Measurements from ENCODE around the gene KCNF1.

The KCNF1 gene, protein sequence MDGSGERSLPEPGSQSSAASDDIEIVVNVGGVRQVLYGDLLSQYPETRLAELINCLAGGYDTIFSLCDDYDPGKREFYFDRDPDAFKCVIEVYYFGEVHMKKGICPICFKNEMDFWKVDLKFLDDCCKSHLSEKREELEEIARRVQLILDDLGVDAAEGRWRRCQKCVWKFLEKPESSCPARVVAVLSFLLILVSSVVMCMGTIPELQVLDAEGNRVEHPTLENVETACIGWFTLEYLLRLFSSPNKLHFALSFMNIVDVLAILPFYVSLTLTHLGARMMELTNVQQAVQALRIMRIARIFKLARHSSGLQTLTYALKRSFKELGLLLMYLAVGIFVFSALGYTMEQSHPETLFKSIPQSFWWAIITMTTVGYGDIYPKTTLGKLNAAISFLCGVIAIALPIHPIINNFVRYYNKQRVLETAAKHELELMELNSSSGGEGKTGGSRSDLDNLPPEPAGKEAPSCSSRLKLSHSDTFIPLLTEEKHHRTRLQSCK

DNA sequence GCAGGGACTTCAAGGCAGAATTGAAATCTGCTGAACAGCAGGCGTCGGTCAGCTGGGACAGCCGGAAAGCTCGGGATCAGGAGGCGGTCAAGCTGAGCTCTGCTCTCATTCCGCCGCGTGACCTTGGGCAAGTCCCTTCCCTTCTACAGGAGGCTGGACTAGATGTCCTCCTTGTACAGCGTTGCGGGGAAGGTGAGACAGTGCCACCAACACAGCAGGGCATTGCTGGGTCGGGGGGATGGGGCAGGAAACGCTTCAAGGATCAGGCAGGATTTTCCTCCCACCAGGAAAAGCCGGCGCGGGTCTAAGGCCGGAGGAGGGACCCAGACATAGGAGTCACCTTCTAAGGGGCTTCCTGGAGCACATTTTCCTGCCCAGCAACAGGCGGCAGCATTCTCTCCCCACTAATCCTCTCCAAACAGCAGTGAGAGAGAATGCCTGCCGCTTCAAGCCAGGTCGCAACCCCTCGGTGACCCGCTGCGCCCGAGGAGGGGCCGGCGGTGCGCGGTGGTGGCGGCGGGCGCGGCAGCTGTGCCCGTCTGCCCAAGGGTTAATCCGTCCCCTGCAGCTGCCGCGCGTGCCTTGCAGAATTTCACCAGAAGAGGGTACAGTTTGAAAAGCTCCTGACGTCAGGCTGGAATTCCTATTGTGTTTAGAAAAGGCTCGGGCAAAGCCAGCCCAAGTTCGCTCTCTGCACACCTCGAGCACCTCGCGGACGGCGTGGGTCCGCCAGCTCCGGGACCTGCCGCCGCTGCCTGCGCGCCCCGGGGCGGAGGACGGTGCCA is at the start of gene KCNF1:
KCNF1 (plus strand) TSS at position 644 of the 785 bp plus-strand sequence. CDS start 493 bp downstream, outside the sequence.
- peak; percentile 71 for DNase-seq (ENCODE audit: low spot score)

DNA sequence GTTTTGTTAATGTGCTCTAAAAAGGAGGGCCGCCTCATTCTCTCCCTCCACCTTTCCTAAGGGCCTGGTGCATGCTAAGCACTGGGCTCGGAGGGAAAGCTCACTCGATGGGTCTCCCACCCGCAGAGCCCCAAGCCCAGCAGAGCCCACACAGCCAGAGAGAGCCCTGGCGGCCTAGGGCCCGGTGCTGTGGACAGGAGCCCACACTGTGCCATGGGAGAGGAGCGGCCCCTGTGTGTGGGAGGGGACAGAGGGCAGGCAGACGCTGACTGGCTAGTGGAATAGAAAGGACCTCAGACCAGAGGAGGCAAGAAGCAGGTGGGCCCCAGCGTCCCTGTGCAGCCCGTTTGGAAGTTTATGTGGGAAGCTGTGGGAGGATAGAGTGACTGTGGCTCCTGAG is 49.4 kb upstream of the KCNF1 start:
- no peak for DNase-seq (ENCODE audit: low spot score)

DNA sequence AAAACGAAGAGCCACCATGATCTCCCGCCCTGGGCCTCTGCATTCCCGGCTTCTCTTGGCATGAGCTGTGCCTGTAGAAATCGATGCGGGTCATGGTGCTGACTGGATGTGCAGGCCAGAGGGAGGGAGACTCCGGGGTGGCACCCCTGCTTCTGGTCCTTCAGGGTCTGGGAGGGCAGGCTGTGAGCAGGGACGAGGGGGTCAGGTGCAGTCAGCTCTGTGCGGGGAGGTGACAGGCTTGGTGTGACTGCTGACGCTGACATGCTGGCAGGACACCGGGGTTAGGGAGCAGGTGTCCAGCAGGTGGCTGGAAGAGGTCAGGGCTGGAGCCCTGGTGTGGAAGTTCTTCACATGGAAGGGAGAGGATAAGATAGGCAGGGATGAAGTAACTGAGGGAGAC is 48.7 kb upstream of the KCNF1 start:
- DNase-seq (ENCODE audit: low spot score) = no peak

DNA sequence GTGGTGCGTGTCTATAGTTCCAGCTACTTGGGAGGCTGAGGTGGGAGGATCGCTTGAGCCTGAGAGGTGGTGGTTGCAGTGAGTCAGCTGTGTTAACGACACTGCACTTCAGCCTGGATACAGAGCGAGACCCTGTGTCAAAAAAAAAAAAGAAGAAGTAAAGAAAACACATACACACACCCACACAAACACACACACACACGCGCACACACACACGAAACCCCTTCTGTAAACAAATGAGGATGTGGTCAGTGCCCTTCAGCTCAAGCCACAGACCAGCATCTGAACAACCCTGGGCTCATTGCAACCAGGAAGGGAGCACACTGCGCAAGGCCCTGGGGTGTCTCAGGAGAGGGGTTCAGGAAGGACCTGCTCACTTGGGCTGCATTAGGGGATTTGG is 47.9 kb upstream of the KCNF1 start:
- no peak for DNase-seq (ENCODE audit: low spot score)

DNA sequence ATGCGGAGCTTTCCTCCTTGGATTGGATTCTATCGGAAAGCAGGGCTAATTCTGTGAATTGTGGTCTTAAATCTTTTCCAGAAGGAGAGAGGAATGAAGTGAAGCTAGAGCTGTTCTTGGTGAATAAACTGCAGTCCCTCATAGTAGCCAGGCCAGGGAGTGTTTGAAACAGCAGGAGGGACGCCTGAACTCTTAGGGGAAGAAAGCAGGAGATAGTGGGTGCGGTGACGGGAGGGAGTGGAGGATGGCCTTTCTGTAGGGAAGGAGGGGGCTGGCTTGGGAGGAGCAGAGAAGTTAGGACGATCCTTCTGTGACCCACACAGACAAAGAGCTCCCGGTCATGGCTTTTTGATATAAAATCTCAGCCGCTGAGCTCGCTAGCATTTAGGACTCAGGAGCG is 47.5 kb upstream of the KCNF1 start:
- DNase-seq (ENCODE audit: low spot score) = no peak

DNA sequence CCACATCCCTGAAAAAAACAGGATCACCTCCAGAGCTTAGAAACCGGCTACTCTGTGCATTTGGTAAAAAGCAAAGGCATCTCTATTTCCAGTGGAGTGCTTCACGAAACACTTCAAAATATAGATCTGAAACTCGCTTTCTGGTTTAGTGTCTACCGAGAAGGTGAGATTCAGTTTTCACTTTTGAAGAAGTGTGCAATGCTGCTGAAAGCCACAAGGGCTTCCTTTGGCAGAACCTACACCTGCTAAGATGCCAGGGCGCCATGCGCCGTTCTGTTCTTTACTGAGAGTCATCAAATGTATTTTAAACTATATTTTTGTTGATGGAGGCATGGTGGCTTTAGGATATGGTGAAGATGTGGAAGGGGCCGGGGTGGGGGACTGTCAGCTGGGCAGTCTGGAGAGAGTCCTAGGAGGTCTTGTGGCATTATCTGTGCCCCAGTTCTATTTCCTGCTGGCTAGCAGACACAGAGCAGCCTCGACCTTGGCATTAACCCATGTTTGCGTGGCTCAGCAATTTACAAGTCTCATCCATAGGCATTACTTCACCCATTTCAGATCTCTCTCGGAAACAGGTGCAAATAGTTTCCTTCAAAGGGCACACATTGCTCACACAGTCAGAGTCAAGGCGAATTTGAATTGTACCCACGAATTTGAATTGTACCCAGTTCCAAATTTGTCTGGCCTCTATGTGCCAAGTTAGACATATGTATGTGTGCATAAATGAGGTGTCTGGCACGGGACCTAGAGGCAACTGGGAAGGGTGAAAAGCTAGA is 46.7 kb upstream of the KCNF1 start:
- no peak for DNase-seq (ENCODE audit: low spot score)

DNA sequence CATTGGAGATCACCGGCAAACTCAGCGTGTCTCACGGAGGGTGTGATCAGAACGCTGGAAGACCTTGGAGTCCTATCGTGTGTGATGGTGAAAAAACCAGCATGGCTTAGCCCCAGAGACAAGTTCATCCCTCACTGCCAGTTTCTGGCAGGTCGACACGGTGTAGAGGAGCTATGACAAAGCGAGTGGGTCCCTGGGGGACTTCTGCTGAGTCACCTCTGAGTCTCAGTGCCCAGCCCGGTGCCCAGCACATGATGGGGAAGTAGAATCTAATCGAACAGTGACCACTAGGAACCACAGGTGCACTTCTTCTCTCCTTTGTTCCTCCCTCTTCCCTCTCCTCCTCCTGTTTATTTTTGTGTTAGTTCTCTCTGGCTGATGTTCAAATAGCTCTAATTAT is 45.9 kb upstream of the KCNF1 start:
- no peak for DNase-seq (ENCODE audit: low spot score)

DNA sequence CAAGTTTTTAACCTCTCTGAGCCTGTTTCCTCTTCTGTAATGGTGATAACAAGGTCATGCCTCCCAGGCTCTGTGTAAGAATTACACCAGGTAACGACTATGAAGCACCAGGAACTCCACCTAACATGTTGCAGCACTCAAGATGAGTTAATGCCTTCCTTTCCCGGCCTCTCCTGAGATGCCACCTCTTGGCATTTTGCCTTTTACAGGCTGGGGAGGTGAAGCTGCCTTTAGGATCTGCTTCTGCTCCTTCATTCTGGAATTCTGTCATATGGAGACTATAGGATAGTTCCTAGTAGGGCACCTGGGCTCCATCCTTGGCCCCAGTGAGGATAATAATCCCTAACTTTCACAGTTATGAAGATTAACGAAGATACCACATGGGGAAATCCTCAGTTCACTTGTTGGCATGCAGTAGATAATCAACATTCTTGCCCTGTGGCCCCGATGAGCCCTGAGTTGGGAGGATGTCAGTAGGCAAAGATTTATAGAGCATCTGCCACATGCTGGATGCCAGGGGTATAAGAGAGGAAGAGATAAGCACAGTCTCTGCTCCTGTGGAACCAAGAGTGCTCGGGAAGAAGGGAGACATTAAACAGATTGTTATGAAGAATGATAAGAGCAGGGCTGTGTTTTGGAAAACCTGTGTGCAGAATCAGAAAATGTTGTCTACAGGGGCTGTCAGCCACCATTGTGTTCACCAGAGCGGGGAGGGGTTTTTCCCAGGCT is 43.9 kb upstream of the KCNF1 start:
- no peak for DNase-seq (ENCODE audit: low spot score)

DNA sequence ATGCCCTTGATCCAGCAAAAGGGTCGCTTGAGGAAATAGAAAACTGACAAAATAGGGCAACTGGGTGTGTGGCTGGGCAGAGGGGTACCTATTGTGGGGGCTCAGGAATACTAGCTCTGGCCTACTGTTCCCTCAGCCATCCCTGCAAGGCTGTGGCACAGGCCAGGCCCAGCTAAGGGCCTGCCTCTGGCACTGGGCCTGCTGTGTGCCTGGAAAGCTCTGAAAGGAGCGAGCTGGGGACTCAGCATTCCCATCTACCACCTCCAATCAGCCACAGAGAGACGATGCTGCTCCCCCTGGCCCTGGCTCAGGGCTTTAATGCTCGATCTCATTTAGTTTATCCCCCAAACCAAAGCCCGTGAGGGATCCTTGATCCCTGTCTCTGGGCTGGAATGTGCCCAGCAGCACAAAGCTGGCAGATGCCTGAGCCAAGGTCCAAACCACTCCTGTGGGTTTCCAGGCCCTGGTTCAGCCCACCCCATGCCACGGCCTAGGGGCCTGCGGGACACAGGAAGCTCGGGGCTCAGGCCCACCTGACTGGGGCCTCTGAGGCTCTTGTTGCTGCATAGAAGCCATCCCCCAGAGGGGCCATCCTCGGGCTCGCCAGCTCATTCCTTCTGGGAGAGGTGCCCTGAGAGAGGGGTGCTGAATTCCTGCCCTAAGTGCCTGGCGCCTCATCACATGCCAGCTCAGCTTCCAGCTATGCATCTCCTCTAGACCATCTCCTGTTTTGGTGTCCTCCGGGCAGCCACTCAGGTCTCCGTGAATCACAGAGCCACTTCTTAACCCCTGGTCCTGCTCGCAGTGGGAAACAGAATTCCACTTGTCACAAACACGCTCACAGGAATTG is 43.0 kb upstream of the KCNF1 start:
- DNase-seq (ENCODE audit: low spot score) = no peak

DNA sequence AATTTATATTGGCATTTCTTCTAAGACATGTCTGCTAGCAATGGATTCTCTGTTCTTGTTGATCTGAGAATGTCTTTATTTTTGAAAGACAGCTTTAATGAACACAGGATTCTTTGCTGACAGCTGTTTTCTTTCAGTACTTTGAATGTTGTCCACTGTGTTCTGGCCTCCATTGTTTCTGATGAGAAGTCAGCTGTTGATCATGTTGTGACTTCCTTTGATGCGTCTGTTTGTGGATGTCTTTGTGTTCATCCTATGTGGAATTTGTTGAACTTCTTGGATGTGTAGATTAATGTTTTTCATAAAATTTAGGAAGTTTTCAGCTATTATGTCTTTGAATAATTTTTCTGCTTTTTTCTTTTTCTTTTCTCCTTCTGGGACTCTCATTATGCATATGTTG is 39.8 kb upstream of the KCNF1 start:
- DNase-seq (ENCODE audit: low spot score) = no peak

DNA sequence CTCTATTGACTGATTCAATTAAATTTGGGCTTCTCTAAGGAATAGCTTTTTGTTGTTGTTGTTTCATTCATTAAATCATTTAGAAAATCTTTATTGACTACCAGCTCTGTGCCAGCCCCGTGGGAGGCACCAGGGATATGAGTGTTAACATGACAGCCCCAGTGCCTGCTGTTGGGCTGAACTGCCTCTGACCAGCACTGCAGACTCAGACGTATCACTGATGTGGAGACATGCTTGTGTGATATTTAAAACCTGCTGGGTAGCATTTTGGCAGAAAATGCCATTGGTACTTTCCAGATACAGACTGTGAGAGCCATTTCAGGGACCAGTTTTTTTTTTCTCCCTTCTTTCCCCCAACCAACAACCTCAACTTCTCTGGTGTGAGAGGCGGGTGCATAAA is 38.6 kb upstream of the KCNF1 start:
- no peak for DNase-seq (ENCODE audit: low spot score)

DNA sequence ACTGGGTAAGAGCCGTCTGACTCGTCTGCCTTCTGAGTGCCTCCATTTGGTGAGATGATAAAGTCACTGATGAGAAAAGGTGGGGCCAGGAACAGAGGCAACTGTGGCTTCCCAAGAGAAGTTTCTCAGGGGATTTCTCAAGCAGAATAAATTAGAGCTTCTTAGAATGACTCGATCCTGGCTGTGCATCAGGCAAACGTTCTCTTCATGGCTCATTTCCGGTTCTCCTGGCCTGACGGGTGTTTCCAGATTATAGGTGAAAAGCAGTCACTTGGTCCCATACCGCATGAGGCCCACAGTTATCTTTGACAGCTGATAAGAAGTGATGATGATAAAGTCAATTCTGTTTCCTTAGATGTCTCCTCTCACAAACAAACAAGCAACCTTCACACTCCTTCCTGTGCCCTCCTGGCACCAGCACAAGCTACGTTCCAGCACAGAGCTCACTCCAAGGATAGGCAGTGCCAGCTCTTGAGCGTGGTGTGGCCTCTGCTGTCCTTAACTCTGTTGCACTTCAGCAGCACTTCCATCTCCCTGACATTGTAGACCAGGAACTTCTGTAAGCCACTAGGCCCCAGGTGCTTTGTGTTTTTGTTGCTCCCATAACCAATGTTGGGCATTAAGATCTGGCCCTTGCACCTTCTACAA is 37.8 kb upstream of the KCNF1 start:
- DNase-seq (ENCODE audit: low spot score) = no peak

DNA sequence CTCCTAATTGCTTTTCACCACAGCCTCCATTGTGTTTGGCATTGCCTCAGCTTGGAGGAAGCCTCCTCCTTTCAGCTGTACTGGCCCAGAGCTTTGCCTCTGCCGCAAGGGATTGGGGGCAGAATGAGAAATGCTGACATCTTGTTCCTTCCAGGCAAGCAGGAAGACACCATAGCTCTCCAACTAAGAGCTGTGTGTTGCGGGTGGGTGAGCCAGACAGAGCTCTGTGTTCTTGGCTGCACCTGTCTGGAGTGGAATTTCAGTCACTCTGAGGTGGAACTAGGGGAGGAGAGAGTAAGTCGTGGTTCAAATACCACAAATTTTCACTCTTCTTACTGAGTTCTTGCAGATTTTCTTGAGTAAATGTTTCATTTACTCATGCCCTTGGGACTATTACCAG is 36.6 kb upstream of the KCNF1 start:
- DNase-seq (ENCODE audit: low spot score) = no peak

DNA sequence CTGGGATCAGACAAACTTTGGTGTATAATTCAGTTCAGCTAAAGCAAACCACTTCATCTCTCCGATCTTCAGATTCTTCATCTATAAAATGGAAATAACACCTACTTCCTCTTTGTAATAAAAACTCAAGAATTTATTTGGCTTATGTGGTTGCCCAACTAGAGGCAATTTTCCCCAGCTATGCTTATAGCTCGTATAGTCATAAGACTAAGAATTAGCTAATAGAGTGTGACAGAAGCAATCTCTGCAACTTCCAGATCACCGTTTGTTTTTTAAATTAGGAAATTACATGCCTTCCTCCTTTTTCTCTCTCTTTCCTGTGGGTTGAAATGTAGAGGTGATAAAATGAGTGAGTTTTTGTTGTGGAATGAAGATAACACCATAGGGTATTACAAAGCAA is 35.3 kb upstream of the KCNF1 start:
- DNase-seq (ENCODE audit: low spot score) = no peak

DNA sequence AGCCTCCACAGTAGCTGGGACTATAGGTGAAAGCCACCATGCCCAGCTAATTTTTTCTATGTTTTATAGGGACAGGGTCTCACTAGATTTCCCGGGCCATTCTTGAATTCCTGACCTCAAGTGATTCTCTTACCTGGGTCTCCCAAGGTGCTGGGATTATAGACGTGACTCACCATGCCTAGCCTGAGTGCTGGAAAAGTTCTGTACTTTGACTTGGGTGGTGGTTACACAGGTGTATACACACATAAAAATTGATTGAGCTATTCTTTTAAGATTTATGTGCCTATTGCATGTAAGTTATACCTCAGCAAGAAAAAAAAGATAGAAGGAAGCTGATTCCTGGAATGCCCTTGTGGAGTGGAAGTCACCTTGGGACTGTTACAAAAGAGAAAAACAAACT is 34.8 kb upstream of the KCNF1 start:
- DNase-seq (ENCODE audit: low spot score) = no peak

DNA sequence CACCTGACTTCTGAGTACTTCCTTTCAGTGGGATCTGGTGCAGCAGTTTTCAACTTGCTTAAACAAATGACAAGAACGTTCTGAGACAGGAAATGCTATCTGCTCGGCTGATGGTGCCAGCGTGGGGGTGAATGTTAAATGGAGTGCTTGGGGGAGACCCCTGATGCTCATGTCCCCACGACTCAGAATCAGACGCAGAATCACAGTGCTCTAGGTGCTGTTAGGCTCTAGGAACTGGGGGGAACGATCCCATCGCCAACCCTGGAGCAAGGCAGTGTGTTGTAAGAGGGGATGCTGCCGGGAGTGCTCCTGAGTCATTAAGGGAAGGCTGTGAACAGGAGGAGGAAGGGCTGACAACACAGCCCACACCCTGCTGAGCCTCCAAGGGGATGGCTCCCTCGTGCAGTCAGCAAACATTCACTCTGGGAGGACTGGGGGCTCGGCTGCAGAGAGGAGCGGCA is 34.1 kb upstream of the KCNF1 start:
- DNase-seq (ENCODE audit: low spot score) = no peak

DNA sequence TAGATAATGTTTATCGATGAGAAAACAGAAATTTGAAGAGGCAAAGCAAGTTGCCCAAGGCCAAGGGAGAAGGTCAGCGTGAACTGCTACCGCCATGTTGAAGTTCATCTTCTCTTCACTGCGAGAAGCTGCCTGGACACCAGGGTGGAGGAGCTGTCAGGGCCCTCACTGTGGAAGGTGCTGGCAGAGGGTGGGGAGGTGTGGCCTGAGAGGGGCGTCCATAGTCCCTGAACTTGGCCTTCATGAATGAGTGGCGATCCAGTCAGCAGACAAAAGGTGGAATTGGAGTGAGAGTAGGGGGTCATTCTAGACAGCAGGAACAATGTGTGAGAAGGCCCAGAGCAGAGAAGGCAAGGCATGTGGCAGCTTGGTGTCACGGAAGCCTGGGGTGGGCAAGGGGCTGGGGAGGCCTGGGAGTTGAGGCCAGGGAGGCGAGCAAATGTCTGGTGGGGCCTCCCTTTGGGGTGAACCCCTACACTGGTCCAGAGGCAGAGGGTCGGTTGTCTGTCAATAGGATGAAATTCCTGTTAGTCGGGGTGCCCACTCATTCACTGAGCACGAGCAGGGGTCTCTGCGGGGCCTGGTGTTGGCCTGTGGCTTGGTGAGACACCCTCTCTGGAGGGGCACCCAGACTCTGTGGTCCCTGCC is 33.3 kb upstream of the KCNF1 start:
- no peak for DNase-seq (ENCODE audit: low spot score)

DNA sequence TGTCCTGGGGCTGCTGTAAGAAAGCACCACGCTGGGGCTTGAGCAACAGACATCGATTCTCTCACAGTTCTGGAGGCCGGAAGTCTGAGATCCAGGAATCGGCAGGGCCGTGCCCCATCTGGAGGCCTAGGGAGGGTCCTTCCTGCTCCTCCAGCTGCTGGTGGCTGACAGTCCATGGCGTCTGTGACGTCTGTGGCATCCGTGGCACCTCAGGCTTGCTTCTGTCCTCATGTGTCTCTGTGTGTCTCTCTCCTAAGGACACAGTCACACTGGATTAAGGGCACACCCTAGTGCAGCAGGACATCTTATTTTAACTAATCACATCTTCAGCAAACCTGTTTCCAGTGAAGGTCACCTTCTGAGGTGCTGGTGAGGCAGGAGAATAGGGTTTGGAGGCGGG is 32.6 kb upstream of the KCNF1 start:
- DNase-seq (ENCODE audit: low spot score) = no peak
